Stimulated activated CD8-positive, alpha-beta memory T cell treated with anti-CD3 and anti-CD28 coated beads, Interleukin-15, amount 100 ng/mL, for 24 hours (primary cell): ENCODE measurements around the gene CLCN6.

Experiments
- DNase-seq: peaks from one replicate; pipeline ENCODE4 v3.0.0-alpha.2; 2020; ENCODE audit warnings: low read depth

Gene CLCN6

DNA sequence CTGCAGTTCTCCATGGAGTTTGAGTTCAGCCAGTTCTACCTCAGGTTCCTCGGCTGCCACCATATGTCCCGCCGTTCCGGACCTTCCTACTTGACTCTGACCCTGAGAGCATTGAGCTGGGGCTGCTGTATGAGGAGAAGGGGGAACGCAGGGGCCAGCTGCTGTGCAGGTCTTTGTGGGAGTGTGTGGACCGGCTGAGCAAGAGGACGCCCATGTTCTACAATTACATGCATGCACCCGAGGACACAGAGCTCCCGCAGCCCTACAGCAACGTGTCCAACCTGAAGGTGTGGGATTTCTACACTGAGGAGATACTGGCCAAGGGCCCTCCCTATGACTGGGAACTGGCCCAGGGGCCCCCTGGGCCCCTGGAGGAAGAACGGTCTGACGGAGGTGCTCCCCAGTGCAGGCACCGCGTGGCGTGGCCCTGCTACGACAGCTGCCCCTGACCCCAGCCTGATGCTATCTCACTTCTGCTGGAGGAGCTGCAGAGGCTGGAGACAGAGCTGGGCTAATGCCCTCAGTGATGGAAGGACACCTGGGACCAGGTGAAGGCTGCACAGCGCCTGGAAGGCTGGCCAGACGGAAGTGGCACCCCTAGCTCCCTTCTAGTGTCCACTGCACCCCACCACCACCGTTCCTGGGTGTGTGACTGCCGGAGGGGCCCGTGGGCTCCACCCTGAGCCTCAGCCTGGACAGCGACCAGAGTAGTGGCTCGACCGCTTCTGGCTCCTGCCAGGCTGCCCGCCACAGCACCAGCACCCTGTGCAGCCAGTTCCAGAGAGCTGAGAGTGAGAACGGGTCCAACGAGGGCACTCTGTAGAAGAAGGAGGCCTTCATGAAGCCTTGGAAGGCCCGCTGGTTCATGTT is 73.6 kb downstream of the CLCN6 start:
- DNase-seq, result no peak

DNA sequence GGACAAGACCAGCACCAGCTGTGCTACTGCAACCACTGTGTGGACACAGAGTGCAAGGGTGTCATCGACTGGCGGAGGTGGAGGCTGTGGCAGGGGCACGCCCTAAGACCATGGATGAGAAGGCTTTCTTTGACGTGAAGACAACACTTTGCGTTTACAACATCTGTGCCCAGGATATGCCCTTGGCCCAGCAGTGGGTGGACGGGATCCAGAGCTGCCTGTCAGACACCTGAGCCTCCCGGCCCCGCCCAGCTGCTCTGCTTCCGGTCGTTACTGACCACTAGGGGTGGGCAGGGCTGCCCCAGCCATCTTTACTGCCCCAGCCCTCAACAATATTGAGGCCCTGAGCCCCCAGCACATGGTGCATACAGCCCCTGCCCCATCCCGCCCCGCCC is 74.2 kb downstream of the CLCN6 start:
- DNase-seq, result no peak

DNA sequence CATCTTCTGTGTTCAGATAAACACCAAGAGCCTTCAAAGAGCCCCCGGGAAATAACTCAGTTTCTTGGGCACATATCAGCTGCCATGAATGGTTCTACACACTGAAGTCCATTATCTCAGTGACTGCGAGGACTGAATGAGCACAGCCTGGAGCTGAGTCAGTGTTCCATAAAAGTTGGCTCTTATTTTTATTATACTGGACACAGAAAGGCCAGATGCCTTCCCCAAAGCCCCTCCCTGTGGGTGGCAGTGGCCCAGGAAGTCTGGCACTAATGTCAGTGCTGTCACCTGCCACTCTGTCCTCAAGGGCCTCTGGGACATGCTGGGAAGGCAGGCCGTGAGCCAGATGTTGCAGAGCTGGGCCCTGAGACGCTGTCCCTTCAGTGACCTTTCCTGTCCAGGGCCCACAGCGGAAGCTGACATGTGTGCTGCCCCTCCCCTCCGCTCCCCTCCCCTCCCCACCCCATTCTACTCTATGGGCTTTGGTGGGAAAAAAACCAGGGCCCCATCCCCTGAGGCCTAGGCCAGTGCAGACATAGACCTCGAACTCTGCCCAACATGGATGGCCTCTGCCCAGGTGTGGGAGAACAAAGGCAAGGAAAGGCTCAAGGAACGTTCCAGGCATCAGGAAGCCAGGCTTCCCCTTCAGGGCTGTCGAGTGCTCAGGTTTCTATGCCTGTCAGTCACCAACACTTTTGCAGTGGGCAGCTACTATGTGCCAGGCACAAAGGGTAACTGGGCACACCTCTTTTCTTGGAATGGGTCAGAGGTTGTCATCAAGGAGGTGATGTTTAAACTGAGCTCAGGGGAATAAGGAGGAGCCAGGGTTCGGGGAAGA is 75.1 kb downstream of the CLCN6 start:
- no peak for DNase-seq

DNA sequence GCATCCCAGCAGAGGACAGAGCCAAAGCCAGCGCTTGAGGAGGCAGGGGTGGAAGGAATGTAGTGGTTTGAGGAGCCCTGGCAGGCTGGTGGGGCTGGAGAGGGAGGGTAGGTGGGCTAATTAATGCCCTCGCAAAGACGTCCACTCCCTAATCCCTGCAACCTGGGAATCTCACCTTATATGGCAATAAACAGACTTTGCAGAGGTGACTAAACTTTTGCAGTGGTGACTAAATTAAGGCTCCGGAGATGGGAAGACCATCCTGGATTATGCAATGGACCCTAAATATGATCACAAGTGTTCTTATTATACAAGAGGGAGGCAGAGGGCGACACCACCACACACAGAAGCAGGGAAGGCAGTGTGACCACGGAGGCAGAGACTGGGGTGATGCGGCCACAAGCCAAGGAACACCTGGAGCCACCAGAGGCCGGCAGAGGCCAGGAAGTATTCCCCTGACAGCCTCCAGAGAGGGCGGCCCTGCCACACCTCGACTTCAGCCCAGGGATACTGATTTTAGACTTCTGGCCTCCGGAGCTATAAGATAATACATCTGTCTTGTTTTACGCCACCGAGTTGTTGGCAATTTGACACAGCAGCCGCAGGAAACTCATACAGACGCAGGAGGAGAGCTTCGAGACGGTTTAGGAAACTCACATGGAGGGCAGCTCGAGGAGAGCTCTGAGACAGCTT is 75.9 kb downstream of the CLCN6 start:
- DNase-seq, result no peak

DNA sequence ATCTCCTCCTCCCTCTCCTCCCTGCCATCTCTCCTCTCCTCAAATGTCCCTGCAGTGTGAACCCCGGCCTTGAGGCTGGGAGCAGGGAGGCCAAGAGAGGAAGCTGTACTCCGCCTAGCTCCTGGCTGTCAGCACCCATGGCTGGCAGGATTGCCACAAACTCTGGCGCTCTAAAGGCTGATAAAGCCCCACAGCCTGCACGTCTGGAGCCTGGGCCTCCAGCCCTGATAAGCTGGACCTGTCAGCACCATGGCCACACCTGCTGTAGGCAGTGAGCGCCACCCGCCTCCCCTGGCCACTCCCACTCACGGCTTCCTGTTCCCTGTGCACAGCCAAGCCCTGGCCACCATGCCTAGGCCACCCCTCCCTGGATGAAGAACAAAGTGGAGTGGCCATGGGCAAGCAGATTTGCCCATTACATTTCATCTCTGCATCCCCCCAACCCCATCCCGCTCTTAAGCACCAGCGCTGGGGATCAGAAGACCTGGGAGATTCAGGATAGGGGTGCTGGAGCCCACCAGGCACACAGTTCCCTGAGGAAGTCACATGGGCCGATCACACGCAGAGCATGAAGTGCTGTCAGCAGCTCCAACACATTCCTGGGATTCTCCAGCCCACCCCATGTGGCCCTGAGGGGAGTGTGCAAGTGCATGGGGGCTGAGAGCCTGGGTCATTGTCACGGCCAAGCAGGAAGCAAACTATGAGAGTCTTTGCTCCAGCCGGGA is 77.0 kb downstream of the CLCN6 start:
- DNase-seq, result no peak

DNA sequence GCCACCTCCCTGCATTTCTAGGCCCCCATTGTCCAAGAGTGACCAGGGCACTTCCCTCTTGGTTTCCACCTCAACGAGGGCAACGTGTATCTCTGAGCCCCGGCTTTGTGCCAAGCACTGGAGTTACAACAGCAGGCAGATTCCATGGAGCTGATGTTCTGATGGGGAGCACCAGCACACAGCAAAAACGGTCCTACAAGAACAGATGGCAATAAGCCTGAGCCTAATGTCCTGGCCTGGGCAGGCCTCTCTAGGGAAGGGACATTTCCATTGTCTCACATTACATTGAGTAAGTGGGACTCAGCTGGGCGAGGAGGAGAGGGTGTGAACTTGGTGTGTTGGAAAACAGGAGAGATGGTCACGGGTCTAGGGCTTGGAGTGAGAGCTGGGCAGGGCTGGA is 79.9 kb downstream of the CLCN6 start:
- no peak for DNase-seq

DNA sequence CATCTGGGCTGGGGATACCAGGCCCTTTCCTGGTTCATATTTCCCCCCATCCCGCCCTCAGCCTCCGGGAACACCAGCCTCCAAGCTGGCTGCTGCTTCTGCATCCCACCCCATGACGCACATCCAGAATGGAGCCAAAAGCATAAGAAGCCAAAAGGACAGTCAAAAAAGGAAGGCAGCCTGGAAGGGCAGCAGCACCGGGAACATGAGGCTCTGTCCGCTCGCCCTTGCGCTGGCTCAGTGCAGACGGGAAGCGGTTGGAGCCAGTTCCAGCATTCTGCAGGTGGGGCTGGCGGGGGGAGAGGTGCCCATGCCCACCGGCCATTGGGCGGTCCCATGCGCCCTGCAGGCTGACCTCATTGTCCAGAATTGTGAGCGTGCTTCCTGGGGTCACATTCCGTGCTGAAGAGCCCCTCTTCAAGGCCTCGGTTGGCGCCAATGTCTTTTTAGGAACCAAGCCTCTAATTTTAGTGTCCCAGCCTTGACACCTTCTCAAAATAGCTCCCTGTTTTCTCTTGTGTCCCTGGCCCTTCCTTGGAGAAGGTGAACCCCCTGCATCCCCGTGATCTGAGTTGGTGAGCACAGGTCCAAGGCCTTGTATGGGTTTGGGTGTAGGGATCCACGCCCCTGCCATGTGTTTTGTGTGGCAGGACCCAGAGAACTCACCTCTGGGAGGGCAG is 81.1 kb downstream of the CLCN6 start:
- no peak for DNase-seq

DNA sequence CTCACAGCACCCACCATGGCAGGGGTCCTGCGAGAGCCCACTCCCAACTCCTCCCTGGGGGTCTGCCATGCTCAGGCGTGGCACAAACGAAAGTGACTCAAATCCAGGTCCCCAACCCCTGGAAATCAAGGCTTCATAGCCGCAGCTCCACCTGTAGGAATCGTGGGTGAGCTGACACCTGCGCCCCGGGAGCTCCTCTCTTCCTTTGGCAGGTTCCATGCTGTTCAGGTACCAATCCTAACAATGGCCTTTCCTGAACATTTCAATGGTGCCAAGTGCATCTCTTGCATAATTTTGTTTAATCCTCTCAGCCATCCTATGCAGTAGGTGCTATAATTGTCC is 81.6 kb downstream of the CLCN6 start:
- DNase-seq, result no peak

DNA sequence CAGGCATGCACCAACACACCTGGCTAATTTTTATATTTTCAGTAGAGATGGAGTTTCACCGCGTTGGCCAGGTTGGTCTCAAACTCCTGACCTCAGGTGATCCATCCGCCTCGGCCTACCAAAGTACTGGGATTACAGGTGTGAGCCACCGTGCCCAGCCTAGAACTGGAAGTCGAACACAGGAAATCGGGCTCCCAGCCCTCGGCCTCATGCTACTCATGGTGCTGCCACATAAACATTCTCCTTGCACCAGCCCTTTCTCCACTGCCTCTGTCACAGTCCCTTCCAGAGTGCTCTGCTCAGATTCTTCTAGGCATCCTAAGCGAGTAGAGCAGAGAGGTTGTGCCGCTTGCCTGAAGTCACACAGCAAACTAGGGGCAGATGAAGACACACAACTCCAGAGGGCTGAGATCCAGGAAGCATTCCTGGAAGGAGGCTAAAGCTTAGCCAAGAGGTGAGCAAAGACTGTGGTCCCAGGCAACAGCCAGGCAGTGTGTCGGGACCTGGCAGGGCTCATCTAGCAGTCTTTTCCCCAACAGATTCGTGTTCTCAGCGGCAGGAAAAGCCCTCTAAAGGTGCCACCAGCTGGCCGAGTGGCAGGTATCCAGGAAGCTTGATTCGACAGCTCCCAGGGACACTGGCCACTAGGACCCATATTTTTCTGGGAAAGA is 82.3 kb downstream of the CLCN6 start:
- DNase-seq, result no peak

DNA sequence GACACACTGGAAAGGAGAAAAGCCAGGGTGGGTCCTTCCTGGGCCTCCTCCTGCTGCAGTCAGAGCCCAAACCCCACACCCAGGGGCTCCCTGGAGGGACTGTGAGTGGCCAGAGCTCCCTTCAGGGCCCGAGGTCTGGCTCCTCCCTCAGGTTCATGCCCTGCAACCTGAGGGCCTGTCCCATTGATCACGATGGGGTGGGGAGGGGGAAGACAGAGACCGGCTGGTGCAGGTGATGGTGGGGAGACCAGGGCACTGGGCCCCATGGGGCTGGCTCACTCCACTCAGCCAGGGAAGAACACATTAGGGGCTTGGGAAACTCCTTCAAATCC is 82.9 kb downstream of the CLCN6 start:
- no peak for DNase-seq

DNA sequence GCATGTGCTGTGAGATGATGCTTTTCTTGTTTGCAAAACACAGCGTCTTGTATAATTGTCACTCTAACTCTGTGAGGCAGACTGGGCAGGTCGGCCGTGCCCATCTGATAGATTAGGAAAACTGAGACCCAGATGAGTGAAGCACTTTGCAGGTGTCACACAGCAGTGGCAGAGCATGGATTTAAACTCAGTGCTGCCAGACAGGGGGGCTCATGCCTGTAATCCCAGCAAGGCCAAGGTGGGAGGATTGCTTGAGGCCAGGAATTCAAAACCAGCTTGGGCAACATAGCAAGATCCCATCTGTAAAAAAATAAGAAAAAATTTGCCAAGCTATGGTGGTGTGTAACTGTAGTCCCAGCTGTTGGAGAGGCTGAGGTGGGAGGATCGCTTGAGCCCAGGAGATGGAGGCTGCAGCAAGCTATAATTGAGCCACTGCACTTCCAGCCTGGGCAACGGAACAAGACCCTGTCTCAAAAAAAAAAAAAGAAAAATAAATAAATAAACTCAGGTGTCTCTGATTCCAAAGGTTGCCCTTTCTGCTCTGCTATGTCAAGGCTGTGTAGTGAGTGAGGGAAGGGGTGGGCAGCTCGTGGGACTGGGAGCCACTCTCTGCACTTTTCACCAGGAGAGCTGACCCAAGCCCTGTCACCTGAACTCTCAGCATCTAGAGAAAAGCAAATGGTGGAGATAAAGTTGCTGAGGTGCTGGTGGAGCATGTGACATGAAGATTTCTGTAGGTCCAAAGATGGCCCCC is 85.6 kb downstream of the CLCN6 start:
- DNase-seq, result no peak
